Activated CD4-positive, CD25-positive, alpha-beta regulatory T cell treated with anti-CD3 and anti-CD28 coated beads, Interleukin-2, amount 50 U/mL, for 16 hours (primary cell): ENCODE results near the gene DMXL1.

Experiments used
- DNase-seq: peaks from one replicate; pipeline ENCODE4 v3.0.0-alpha.2; 2020; ENCODE audit warnings: low read depth, low spot score

DMXL1 gene

GRCh38 chr5:119290161-119290569 lies 219.3 kb downstream of the DMXL1 start:
- no peak for DNase-seq

- no peak for DNase-seq
Observed at GRCh38 chr5:119290607-119291006, 219.7 kb downstream of the DMXL1 start.

- DNase-seq, result no peak
Observed at GRCh38 chr5:119291056-119291455, 220.2 kb downstream of the DMXL1 start.

- no peak for DNase-seq
Observed at GRCh38 chr5:119291877-119292276, 221.0 kb downstream of the DMXL1 start.

GRCh38 chr5:119292701-119293515 lies 222.0 kb downstream of the DMXL1 start:
- DNase-seq, result no peak

- DNase-seq, result no peak
Observed at GRCh38 chr5:119293516-119293829, 222.6 kb downstream of the DMXL1 start.
